Body of pancreas (tissue), 4 donors: ENCODE results near the gene NLGN1. TPM values are rescaled to one million over a fixed set of nuclear protein-coding genes. Genes with fewer than 3 reads are reported as not detected.

Source experiments
- ATAC-seq: fragments of 150-250 bp; one replicate; pipeline ENCODE4 v1.9.1; 2016
- DNase-seq, 4 donors: peaks; one replicate each; pipeline ENCODE4 v3.0.0-alpha.2; 2019
- H3K27ac ChIP-seq, 4 donors: fragments of 200-600 bp; sonication (generic); 1 replicate in 3 of 4; 2 replicates in 1 of 4; pipeline versions ENCODE4 v1.5.1 to v1.6.1; 2016 to 2019; ENCODE audit warnings: mild to moderate bottlenecking in 1 of 4, mixed read lengths in 1 of 4, moderate library complexity in 1 of 4
- H3K27me3 ChIP-seq, 2 donors: fragments of 200-600 bp; sonication (generic); one replicate each; pipeline ENCODE4 v1.6.0; 2016; ENCODE audit warnings: mild to moderate bottlenecking in 1 of 2
- H3K36me3 ChIP-seq, 2 donors: fragments of 200-600 bp; sonication (generic); replicated peaks in 1 of 2; 2 replicates each; pipeline ENCODE4 v1.5.1; 2016; ENCODE audit warnings: low read depth in 2 of 2; ENCODE audit not compliant: insufficient read depth in 1 of 2
- H3K4me1 ChIP-seq: fragments of 200-600 bp; sonication (generic); one replicate; pipeline ENCODE4 v1.6.0; 2016
- H3K4me3 ChIP-seq, 2 donors: fragments of 200-600 bp; sonication (generic); 1 replicate in 1 of 2; 2 replicates in 1 of 2; pipeline ENCODE4 v1.5.1; 2016 to 2019
- H3K9me3 ChIP-seq, 3 donors: fragments of 200-600 bp; sonication (generic); 1 replicate in 2 of 3; 2 replicates in 1 of 3; pipeline ENCODE4 v1.5.1; 2016
- POLR2A ChIP-seq, 3 donors: fragments of 450-650 bp; IDR thresholded peaks; one replicate each; pipeline ENCODE4 v1.6.1; 2016; ENCODE audit warnings: antibody characterized with exemption in 3 of 3, mild to moderate bottlenecking in 2 of 3
- WGBS, 2 donors: methylation state at CpG; one replicate each; pipeline ENCODE4 v1.1.5; 2017; 5-methylcytosine and 5-hydroxymethylcytosine counted together
- intact Hi-C: fragments of 100-400 bp; cut with DNase I; formaldehyde crosslinking; loops from one replicate; pipeline ENCODE4 v1.15.1; 2023
- total RNA-seq, 2 donors: library from RNA; depleted of rRNA; stranded (reverse); fragments of >200 nt; gene quantifications; one replicate each; pipeline ENCODE4 v1.1.0, GENCODE V29; 2016
- TF ChIP-seq, protein P1 (sequence below), 7 experiments: fragments of 450-650 bp in 4 of 7; fragments of 200-600 bp in 3 of 7; sonication (generic) in 3 of 7; IDR thresholded peaks; one replicate each; pipeline ENCODE4 v1.5.1; 2016 to 2019; ENCODE audit warnings: antibody characterized with exemption in 7 of 7

The NLGN1 gene
- total RNA-seq, 2 donors from 2014 or later: 0.52 to 1.3 TPM

DNA sequence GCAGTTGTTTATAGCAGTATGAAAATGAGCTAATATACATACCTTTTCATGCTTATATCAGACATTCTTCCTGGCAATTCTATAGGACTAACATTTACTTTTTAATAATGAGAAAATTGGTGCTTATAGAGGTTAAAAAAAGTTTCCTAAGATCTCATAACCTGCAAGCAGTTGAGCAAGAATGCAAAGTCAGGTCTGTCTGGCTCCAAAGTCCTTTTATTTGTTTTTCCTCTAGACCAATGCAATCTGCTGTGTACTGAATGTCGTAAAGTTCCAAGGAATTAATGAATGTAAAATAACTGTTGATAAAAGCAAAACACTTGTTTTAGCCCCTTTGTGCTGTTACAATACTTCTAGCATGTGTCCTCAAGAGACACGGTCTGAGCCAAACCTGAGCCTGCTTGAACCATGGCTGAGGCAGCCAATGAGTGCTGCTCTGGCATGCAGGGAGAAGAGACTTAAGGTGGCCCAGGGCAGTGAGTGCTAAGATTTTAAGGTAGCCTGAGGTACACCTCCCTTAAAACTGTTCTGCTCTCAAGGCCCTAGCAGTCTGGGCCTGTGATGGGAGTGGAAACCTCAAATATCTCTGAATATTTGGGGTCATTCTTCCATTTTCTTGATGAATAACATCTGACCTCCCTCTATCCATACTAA is 906.5 kb downstream of the NLGN1 start:
- Histone ChIP-seq H3K4me3 (no peak overlapping the region), H3K9me3 (no peaks in the 10 kb centered on the region), H3K4me1 (no peaks in the 10 kb centered on the region), H3K27me3 (no peaks in the 10 kb centered on the region), H3K27ac (no peak overlapping the region), H3K36me3 (no peaks in the 10 kb centered on the region)
- peak in 1 of 4 donors; percentile 5 for DNase-seq
- no peak for TF ChIP-seq POLR2A (IDR thresholded peaks at IDR 0.05)
- TF ChIP-seq, protein P1, sequence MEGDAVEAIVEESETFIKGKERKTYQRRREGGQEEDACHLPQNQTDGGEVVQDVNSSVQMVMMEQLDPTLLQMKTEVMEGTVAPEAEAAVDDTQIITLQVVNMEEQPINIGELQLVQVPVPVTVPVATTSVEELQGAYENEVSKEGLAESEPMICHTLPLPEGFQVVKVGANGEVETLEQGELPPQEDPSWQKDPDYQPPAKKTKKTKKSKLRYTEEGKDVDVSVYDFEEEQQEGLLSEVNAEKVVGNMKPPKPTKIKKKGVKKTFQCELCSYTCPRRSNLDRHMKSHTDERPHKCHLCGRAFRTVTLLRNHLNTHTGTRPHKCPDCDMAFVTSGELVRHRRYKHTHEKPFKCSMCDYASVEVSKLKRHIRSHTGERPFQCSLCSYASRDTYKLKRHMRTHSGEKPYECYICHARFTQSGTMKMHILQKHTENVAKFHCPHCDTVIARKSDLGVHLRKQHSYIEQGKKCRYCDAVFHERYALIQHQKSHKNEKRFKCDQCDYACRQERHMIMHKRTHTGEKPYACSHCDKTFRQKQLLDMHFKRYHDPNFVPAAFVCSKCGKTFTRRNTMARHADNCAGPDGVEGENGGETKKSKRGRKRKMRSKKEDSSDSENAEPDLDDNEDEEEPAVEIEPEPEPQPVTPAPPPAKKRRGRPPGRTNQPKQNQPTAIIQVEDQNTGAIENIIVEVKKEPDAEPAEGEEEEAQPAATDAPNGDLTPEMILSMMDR (IDR thresholded peaks at IDR 0.05): no peak
- 5 to 21% methylated on average over 2 of the region's 2 CpGs for WGBS, 2 donors
- intact Hi-C loops: no loop called here
- ATAC-seq: no peak

DNA sequence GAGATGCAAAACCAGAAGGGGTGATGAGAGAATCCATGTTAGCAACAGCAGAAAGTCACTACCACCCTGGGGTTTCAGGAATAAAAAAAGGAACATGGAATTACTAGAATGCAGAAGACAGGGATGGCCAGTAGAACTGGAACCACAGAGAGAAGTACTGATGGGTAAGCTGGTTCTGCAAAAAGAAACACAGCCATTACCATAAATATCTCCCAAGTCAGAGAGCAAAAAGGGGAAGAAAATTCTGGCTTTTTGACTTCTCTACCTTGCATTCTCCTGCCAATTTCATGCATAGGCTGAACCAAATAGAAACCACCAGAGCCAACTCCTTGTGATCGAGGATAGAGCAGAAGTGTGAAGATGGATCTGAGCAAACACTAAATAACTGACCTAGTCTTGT is 911.2 kb downstream of the NLGN1 start:
- Histone ChIP-seq H3K27ac (no peak overlapping the region), H3K36me3 (no peaks in the 10 kb centered on the region), H3K4me1 (no peaks in the 10 kb centered on the region), H3K4me3 (no peak overlapping the region), H3K27me3 (no peaks in the 10 kb centered on the region), H3K9me3 (no peaks in the 10 kb centered on the region)
- WGBS, 2 donors: 81 to 91% methylated on average over 1 of the region's 1 CpG
- TF ChIP-seq, protein P1 (IDR thresholded peaks at IDR 0.05): no peak
- TF ChIP-seq POLR2A (IDR thresholded peaks at IDR 0.05): no peak
- ATAC-seq: no peak
- no peak for DNase-seq
- intact Hi-C loops: no loop called here

DNA sequence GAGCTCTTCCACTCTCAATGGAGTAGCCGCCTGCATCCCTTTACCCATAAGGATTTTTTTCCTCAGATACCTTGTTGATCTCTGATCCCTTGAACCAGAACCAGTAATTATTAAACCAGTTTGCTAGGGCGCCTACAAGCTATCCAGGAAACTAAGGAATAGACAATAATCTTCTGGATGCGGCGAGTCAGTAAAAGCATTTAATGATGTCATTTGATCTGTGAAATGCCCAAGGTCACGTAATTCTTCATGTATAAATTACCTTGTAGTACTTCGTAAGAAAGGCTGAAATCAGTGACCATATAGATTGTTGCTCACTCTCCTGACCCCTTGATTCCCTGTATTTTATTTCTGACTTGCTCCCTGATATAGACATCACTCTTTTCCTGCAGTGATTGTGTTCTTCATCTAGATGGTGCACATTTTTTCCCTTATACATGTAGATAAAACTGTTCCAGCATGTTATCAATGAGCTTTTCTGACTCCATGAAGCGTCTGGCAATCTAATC is 913.0 kb downstream of the NLGN1 start:
- DNase-seq (no peak), ATAC-seq (no peak)
- Histone ChIP-seq H3K4me3 (no peak overlapping the region), H3K27ac (no peak overlapping the region), H3K9me3 (no peaks in the 10 kb centered on the region), H3K4me1 (no peaks in the 10 kb centered on the region), H3K36me3 (no peaks in the 10 kb centered on the region), H3K27me3 (no peaks in the 10 kb centered on the region)
- intact Hi-C loops: no loop called here
- 66 to 72% methylated on average over 7 of the region's 7 CpGs for WGBS, 2 donors
- TF ChIP-seq, protein P1 (IDR thresholded peaks at IDR 0.05): no peak
- TF ChIP-seq POLR2A (IDR thresholded peaks at IDR 0.05): no peak

DNA sequence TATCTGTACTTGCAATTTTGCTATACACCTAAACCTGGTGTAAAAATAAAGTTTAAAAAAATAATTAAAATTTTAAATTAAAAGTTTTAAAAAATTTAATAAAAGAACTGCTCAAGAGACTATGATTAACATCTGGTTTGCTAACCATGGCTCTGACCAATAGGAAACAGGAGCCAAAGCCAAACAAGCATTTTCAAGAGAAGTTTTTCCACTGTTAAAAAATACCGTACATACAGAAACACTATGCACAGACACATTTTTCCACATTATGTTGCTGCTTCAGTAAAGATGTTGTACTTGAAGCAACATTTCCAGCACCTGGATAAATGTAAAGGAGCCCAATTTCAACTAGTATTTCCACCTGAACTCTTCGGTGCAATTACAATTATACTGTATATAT is 917.7 kb downstream of the NLGN1 start:
- WGBS, 2 donors: 66 to 94% methylated on average over 2 of the region's 2 CpGs
- ATAC-seq: no peak
- intact Hi-C loops: no loop called here
- no peak overlapping the region for H3K4me3 ChIP-seq
- no peak for TF ChIP-seq POLR2A (IDR thresholded peaks at IDR 0.05)
- TF ChIP-seq, protein P1 (IDR thresholded peaks at IDR 0.05): no peak
- no peak overlapping the region for H3K27ac ChIP-seq
- DNase-seq: no peak
- peaks cover 5% of the 10 kb centered on the region for H3K4me1 ChIP-seq
- H3K36me3 ChIP-seq: no peaks in the 10 kb centered on the region
- H3K9me3 ChIP-seq: no peaks in the 10 kb centered on the region
- H3K27me3 ChIP-seq: no peaks in the 10 kb centered on the region

DNA sequence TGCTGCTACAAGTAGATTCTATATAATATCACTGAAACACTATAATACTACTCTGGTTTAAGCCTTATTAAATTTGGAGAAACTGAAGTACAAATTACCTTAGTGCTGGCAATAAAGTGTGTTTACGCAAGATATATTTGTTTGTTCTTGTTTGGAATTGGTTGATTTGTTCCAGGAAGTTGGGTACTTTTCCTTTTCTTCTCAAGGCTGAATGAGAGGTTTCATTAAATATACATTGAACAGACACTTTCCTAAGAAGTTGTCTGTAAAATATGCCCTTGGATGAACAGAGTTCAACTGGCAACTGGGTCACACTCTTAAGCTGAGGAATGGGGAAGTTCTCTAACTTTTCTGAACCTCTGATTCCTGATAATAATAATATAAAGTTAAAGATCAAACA is 919.5 kb downstream of the NLGN1 start:
- Histone ChIP-seq H3K4me1 (peaks cover 5% of the 10 kb centered on the region), H3K4me3 (no peak overlapping the region), H3K27me3 (no peaks in the 10 kb centered on the region), H3K9me3 (no peaks in the 10 kb centered on the region), H3K36me3 (no peaks in the 10 kb centered on the region), H3K27ac (no peak overlapping the region)
- TF ChIP-seq, protein P1 (IDR thresholded peaks at IDR 0.05): no peak
- TF ChIP-seq POLR2A (IDR thresholded peaks at IDR 0.05): no peak
- WGBS, 2 donors: 35 to 62% methylated on average over 1 of the region's 1 CpG
- DNase-seq (no peak), ATAC-seq (no peak)
- intact Hi-C loops: no loop called here
